Endothelial cell of umbilical vein (primary cell): Measurements from ENCODE around the gene OPCML. TPM values are rescaled to one million over a fixed set of nuclear protein-coding genes. Genes with fewer than 3 reads are reported as not detected.

ENCODE experiments used
- BruUV-seq: library from RNA; stranded (reverse); fragments of 400-500 nt; replicated peaks from 2 replicates; lab custom pipeline; 2021; lab: Mats Ljungman, UMichigan
- CTCF ChIA-PET: fragments of 300-600, 350-600 bp; sonication (Branson Sonifier 250); formaldehyde crosslinking; loops from one replicate; lab custom pipeline; 2021; ENCODE audit warnings: antibody characterized with exemption, inconsistent platforms; lab: Charles Lee
- POLR2A ChIA-PET: fragments of 300-600, 350-600 bp; sonication (Branson Sonifier 250); formaldehyde crosslinking; loops from one replicate; lab custom pipeline; 2021; ENCODE audit warnings: antibody characterized with exemption, inconsistent platforms; lab: Charles Lee
- DNase-seq: peaks from one replicate; pipeline ENCODE4 v3.0.0-alpha.2; 2011; ENCODE audit warnings: low read depth, low spot score
- FAIRE-seq: peaks from 2 replicates; lab custom pipeline; 2011; peaks lifted over from hg19 to GRCh38; lab: Jason Lieb, UNC
- H2AFZ ChIP-seq: 2 replicates; pipeline ENCODE4 v1.6.0; 2012; ENCODE audit warnings: low read depth, low read length, control low read depth, inconsistent platforms
- H3K27ac ChIP-seq: 2 replicates; pipeline ENCODE4 v1.5.1; 2011; ENCODE audit warnings: low read depth, mild to moderate bottlenecking, control low read depth, low read length, moderate library complexity; ENCODE audit not compliant: insufficient read depth
- H3K27me3 ChIP-seq, 2 experiments: 2 replicates each; pipeline versions ENCODE4 v1.6.0 to v1.6.1; 2011; ENCODE audit warnings: low read length in 2 of 2, mixed read lengths in 1 of 2; ENCODE audit not compliant: control insufficient read depth in 2 of 2, insufficient read depth in 2 of 2
- H3K36me3 ChIP-seq, 2 experiments: 2 replicates in 1 of 2; 3 replicates in 1 of 2; pipeline ENCODE4 v1.5.1; 2011; ENCODE audit warnings: low read length in 2 of 2, mild to moderate bottlenecking in 1 of 2, moderate library complexity in 1 of 2; ENCODE audit not compliant: control insufficient read depth in 2 of 2, insufficient read depth in 2 of 2; ENCODE audit errors: extremely low read depth in 1 of 2
- H3K4me1 ChIP-seq: 3 replicates; pipeline ENCODE4 v1.5.1; 2011; ENCODE audit warnings: mild to moderate bottlenecking, low read length; ENCODE audit not compliant: control insufficient read depth, insufficient read depth; ENCODE audit errors: extremely low read depth
- H3K4me2 ChIP-seq: 2 replicates; pipeline ENCODE4 v1.6.1; 2011; ENCODE audit warnings: low read length, control low read depth, mixed read lengths; ENCODE audit not compliant: insufficient read depth
- H3K4me3 ChIP-seq, 3 experiments: fragments of 200-600 bp in 1 of 3; sonication (generic), shearing (Covaris generic) in 1 of 3; replicated peaks in 1 of 3; 2 replicates each; pipeline ENCODE4 v1.5.1; 2011 to 2016; ENCODE audit warnings: control low read depth in 3 of 3, low read length in 3 of 3, mild to moderate bottlenecking in 2 of 3, inconsistent platforms in 1 of 3, low read depth in 1 of 3, moderate library complexity in 1 of 3; ENCODE audit not compliant: insufficient read depth in 1 of 3
- H3K79me2 ChIP-seq: 2 replicates; pipeline ENCODE4 v1.6.0; 2012; ENCODE audit warnings: low read length, inconsistent platforms; ENCODE audit not compliant: control insufficient read depth, insufficient read depth
- H3K9ac ChIP-seq: replicated peaks from 2 replicates; pipeline ENCODE3; 2011; ENCODE audit warnings: low read length, control low read depth; ENCODE audit not compliant: insufficient read depth; ENCODE audit errors: extremely low read depth
- H3K9me1 ChIP-seq: replicated peaks from 3 replicates; pipeline ENCODE4 v1.6.0; 2011; ENCODE audit warnings: mild to moderate bottlenecking, low read length; ENCODE audit not compliant: control insufficient read depth, insufficient read depth; ENCODE audit errors: extremely low read depth
- H3K9me3 ChIP-seq: replicated peaks from 2 replicates; pipeline ENCODE4 v1.5.1; 2012; ENCODE audit warnings: low read length, inconsistent platforms; ENCODE audit not compliant: control insufficient read depth, insufficient read depth
- H4K20me1 ChIP-seq: replicated peaks from 2 replicates; pipeline ENCODE3; 2011; ENCODE audit warnings: mild to moderate bottlenecking, low read length; ENCODE audit not compliant: control insufficient read depth, insufficient read depth; ENCODE audit errors: extremely low read depth
- CTCF ChIP-seq, 2 donors: IDR thresholded peaks; 1 replicate in 1 of 2; 2 replicates in 1 of 2; pipeline ENCODE4 v1.5.1; 2011; ENCODE audit warnings: low read length in 2 of 2, mild to moderate bottlenecking in 2 of 2, moderate library complexity in 2 of 2, control low read depth in 1 of 2, inconsistent platforms in 1 of 2, low read depth in 1 of 2; ENCODE audit not compliant: insufficient read depth in 1 of 2; ENCODE audit errors: extremely low read depth in 1 of 2
- EZH2 ChIP-seq: IDR thresholded peaks from 2 replicates; pipeline ENCODE4 v1.6.1; 2012; ENCODE audit warnings: borderline replicate concordance, low read depth, mild to moderate bottlenecking, moderate library complexity, low read length, inconsistent platforms; ENCODE audit not compliant: severe bottlenecking
- FOS ChIP-seq: IDR thresholded peaks from 2 replicates; pipeline ENCODE4 v1.6.1; 2011; ENCODE audit warnings: mild to moderate bottlenecking, low read length, moderate library complexity, borderline replicate concordance; ENCODE audit not compliant: insufficient read depth
- GATA2 ChIP-seq: IDR thresholded peaks from 2 replicates; pipeline ENCODE4 v1.7.0; 2011; ENCODE audit warnings: low read depth, mild to moderate bottlenecking, moderate library complexity, mixed read lengths, low read length; ENCODE audit not compliant: insufficient read length, insufficient read depth
- JUN ChIP-seq: IDR thresholded peaks from 2 replicates; pipeline ENCODE4 v1.6.1; 2011; ENCODE audit warnings: borderline replicate concordance, low read depth; ENCODE audit not compliant: insufficient read length, insufficient read depth
- MAX ChIP-seq: IDR thresholded peaks from 2 replicates; pipeline ENCODE4 v1.6.1; 2011; ENCODE audit not compliant: insufficient read depth, insufficient read length
- MYC ChIP-seq: IDR thresholded peaks from one replicate; pipeline ENCODE4 v1.6.1; 2011; ENCODE audit warnings: mild to moderate bottlenecking, low read depth, low read length
- POLR2A ChIP-seq: IDR thresholded peaks from 2 replicates; pipeline ENCODE4 v1.6.1; 2012; ENCODE audit warnings: low read depth, mild to moderate bottlenecking, control low read depth, low read length
- POLR2AphosphoS5 ChIP-seq: IDR thresholded peaks from 2 replicates; pipeline ENCODE4 v1.6.1; 2012; ENCODE audit warnings: low read depth, mild to moderate bottlenecking, control low read depth, low read length, moderate library complexity; ENCODE audit not compliant: insufficient read depth
- dilution Hi-C: fragments of 300-500 bp; cut with MboI; formaldehyde crosslinking; loops from one replicate; pipeline ENCODE4 v1.15.0; 2019; ENCODE audit warnings: low sequenced_read_pairs; ENCODE audit not compliant: extremely low pct_ligation_motif_present
- intact Hi-C: fragments of 100-400 bp; cut with micrococcal nuclease; formaldehyde crosslinking; loops from one replicate; pipeline ENCODE4 v1.10.0; 2022
- polyA plus RNA-seq, 4 experiments: library from polyadenylated mRNA; depleted of rRNA in 3 of 4; stranded (reverse) in 3 of 4; unstranded in 1 of 4; fragments of >200 nt; gene quantifications; 2 replicates each; pipeline versions ENCODE4 v1.2.1 to v1.2.3, GENCODE V29; 2011 to 2012; ENCODE audit warnings: missing spikeins in 1 of 4
- total RNA-seq: library from RNA; stranded (reverse); gene quantifications from 2 replicates; pipeline ENCODE4 v1.2.3, GENCODE V29; 2021

OPCML gene
- total and polyA plus RNA-seq, 2 donors (not counting 3 experiments of a cell fraction or from before 2014, with no cell fraction given) = not detected

DNA sequence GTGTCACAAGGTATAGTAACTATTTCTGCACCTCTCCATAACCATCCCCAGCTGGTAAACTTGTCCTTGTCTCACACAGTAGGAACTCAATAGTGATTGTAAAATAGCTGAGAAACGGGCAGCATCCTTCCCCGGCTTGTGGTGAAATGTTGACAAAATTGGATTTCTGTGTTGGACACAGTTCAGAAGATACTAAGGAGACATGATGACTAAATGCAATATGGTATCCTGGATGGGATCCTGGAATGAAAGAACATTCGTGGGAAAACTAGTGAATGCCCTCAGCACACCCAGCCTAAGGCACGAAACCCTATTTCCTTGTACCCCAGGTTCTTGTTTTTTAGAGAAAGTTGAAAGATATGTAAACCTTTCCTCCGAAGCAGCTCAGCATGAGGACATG is 18.8 kb upstream of the OPCML start:
- intact Hi-C loops (no loop called here), dilution Hi-C loops (no loop called here)
- Histone ChIP-seq H3K4me3 (no peak overlapping the region), H3K9me1 (no peaks in the 10 kb centered on the region), H2AFZ (no peak overlapping the region), H3K27me3 (no peaks in the 10 kb centered on the region), H3K27ac (no peak overlapping the region), H3K4me1 (no peaks in the 10 kb centered on the region), H3K36me3 (no peaks in the 10 kb centered on the region), H3K9me3 (peaks cover 10% of the 10 kb centered on the region), H4K20me1 (no peaks in the 10 kb centered on the region), H3K79me2 (no peaks in the 10 kb centered on the region), H3K9ac (no peak overlapping the region), H3K4me2 (no peak overlapping the region)
- BruUV-seq = no TSS peak
- FAIRE-seq = no peak
- ChIA-PET CTCF (no interaction called here), POLR2A (no interaction called here)
- no peak for TF ChIP-seq MAX
- TF ChIP-seq POLR2A = no peak
- no peak for TF ChIP-seq CTCF (IDR thresholded peaks at IDR 0.05; ENCODE audit: extremely low read depth in 1 of 2, insufficient read depth in 1 of 2, low read depth in 1 of 2, low read length in 2 of 2)
- TF ChIP-seq EZH2 = no peak
- no peak for TF ChIP-seq MYC
- no peak for TF ChIP-seq POLR2AphosphoS5
- TF ChIP-seq JUN = no peak
- TF ChIP-seq GATA2 = no peak
- TF ChIP-seq FOS = no peak
- DNase-seq = no peak
